H1 (cell line): Measurements from ENCODE around the gene TCF7L1. TPM values are rescaled to one million over a fixed set of nuclear protein-coding genes. Genes with fewer than 3 reads are reported as not detected.

ENCODE experiments used
- ASH2L ChIP-seq: fragments of 200-600, 300-600 bp; sonication (generic); IDR thresholded peaks from one replicate; pipeline ENCODE4 v1.7.1; 2017; ENCODE audit warnings: low read length
- CREB1 ChIP-seq: IDR thresholded peaks from 2 replicates; pipeline ENCODE4 v1.6.1; 2012; ENCODE audit warnings: inconsistent platforms
- JUND ChIP-seq: IDR thresholded peaks from 2 replicates; pipeline ENCODE4 v1.6.1; 2011; ENCODE audit warnings: mild to moderate bottlenecking, improper control_type of control experiment, low read length
- RBBP5 ChIP-seq: IDR thresholded peaks from 2 replicates; pipeline ENCODE4 v1.7.1; 2012; ENCODE audit warnings: low read depth, mild to moderate bottlenecking, inconsistent platforms, low read length, moderate library complexity, borderline replicate concordance
- RNF2 ChIP-seq: fragments of 200-900, 300-1000 bp; sonication (generic); IDR thresholded peaks from 2 replicates; pipeline ENCODE4 v1.7.1; 2016; ENCODE audit warnings: borderline replicate concordance, low read depth, mild to moderate bottlenecking, antibody characterized with exemption, low read length; ENCODE audit not compliant: poor library complexity, severe bottlenecking; ENCODE audit errors: missing control alignments
- SAP30 ChIP-seq: fragments of 300-600 bp; sonication (generic); IDR thresholded peaks from 2 replicates; pipeline ENCODE4 v1.7.1; 2012; ENCODE audit warnings: low read length, moderate library complexity, mild to moderate bottlenecking, inconsistent platforms; ENCODE audit not compliant: insufficient read depth, insufficient replicate concordance
- SIRT6 ChIP-seq: IDR thresholded peaks from one replicate; pipeline ENCODE4 v1.7.1; 2012; ENCODE audit warnings: low read length, inconsistent platforms
- TAF7 ChIP-seq: optimal IDR thresholded peaks from 2 replicates; pipeline ENCODE3; 2011; ENCODE audit warnings: low read depth, mild to moderate bottlenecking, inconsistent platforms, low read length, moderate library complexity, borderline replicate concordance
- YY1 ChIP-seq: IDR thresholded peaks from 2 replicates; pipeline ENCODE4 v1.6.1; 2011; ENCODE audit warnings: low read depth, mild to moderate bottlenecking, low read length
- polyA plus RNA-seq, 7 experiments: library from polyadenylated mRNA; depleted of rRNA in 3 of 7; stranded (reverse) in 5 of 7; unstranded in 2 of 7; fragments of >200 nt in 5 of 7; fragments of 200-250 nt in 2 of 7; gene quantifications; 1 replicate in 5 of 7; 2 replicates in 1 of 7; 4 replicates in 1 of 7; pipeline versions ENCODE4 v1.2.1 to v1.2.3, GENCODE V29; 2011 to 2013; ENCODE audit warnings: missing spikeins in 2 of 7, mixed read lengths in 2 of 7
- total RNA-seq: library from RNA; stranded (reverse); fragmentation: NEBNext Ultra II Directional; extraction: Animal tissue kit (Norgen Biotek cat#: 25700); gene quantifications from 2 replicates; pipeline ENCODE4 v1.2.1, GENCODE V29; 2021
- TF ChIP-seq, protein P1 (sequence below): fragments of 300-600 bp; sonication (generic); IDR thresholded peaks from 2 replicates; pipeline ENCODE4 v1.7.1; 2012; ENCODE audit warnings: low read length, moderate library complexity, mild to moderate bottlenecking, inconsistent platforms; ENCODE audit not compliant: insufficient replicate concordance
- TF ChIP-seq, protein P2 (sequence below): IDR thresholded peaks from 2 replicates; pipeline ENCODE4 v1.6.1; 2012; ENCODE audit warnings: inconsistent platforms

Gene TCF7L1
- total and polyA plus RNA-seq, 2 of the 8 experiments (the other 6 are each of a cell fraction or from before 2014, with no cell fraction given): 27.5 to 108 TPM

GRCh38 chr2:85156619-85157018 lies 23.4 kb downstream of the TCF7L1 start (continued):
- TF ChIP-seq, protein P1, sequence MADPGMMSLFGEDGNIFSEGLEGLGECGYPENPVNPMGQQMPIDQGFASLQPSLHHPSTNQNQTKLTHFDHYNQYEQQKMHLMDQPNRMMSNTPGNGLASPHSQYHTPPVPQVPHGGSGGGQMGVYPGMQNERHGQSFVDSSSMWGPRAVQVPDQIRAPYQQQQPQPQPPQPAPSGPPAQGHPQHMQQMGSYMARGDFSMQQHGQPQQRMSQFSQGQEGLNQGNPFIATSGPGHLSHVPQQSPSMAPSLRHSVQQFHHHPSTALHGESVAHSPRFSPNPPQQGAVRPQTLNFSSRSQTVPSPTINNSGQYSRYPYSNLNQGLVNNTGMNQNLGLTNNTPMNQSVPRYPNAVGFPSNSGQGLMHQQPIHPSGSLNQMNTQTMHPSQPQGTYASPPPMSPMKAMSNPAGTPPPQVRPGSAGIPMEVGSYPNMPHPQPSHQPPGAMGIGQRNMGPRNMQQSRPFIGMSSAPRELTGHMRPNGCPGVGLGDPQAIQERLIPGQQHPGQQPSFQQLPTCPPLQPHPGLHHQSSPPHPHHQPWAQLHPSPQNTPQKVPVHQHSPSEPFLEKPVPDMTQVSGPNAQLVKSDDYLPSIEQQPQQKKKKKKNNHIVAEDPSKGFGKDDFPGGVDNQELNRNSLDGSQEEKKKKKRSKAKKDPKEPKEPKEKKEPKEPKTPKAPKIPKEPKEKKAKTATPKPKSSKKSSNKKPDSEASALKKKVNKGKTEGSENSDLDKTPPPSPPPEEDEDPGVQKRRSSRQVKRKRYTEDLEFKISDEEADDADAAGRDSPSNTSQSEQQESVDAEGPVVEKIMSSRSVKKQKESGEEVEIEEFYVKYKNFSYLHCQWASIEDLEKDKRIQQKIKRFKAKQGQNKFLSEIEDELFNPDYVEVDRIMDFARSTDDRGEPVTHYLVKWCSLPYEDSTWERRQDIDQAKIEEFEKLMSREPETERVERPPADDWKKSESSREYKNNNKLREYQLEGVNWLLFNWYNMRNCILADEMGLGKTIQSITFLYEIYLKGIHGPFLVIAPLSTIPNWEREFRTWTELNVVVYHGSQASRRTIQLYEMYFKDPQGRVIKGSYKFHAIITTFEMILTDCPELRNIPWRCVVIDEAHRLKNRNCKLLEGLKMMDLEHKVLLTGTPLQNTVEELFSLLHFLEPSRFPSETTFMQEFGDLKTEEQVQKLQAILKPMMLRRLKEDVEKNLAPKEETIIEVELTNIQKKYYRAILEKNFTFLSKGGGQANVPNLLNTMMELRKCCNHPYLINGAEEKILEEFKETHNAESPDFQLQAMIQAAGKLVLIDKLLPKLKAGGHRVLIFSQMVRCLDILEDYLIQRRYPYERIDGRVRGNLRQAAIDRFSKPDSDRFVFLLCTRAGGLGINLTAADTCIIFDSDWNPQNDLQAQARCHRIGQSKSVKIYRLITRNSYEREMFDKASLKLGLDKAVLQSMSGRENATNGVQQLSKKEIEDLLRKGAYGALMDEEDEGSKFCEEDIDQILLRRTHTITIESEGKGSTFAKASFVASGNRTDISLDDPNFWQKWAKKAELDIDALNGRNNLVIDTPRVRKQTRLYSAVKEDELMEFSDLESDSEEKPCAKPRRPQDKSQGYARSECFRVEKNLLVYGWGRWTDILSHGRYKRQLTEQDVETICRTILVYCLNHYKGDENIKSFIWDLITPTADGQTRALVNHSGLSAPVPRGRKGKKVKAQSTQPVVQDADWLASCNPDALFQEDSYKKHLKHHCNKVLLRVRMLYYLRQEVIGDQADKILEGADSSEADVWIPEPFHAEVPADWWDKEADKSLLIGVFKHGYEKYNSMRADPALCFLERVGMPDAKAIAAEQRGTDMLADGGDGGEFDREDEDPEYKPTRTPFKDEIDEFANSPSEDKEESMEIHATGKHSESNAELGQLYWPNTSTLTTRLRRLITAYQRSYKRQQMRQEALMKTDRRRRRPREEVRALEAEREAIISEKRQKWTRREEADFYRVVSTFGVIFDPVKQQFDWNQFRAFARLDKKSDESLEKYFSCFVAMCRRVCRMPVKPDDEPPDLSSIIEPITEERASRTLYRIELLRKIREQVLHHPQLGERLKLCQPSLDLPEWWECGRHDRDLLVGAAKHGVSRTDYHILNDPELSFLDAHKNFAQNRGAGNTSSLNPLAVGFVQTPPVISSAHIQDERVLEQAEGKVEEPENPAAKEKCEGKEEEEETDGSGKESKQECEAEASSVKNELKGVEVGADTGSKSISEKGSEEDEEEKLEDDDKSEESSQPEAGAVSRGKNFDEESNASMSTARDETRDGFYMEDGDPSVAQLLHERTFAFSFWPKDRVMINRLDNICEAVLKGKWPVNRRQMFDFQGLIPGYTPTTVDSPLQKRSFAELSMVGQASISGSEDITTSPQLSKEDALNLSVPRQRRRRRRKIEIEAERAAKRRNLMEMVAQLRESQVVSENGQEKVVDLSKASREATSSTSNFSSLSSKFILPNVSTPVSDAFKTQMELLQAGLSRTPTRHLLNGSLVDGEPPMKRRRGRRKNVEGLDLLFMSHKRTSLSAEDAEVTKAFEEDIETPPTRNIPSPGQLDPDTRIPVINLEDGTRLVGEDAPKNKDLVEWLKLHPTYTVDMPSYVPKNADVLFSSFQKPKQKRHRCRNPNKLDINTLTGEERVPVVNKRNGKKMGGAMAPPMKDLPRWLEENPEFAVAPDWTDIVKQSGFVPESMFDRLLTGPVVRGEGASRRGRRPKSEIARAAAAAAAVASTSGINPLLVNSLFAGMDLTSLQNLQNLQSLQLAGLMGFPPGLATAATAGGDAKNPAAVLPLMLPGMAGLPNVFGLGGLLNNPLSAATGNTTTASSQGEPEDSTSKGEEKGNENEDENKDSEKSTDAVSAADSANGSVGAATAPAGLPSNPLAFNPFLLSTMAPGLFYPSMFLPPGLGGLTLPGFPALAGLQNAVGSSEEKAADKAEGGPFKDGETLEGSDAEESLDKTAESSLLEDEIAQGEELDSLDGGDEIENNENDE: no peak
- TF ChIP-seq SIRT6 (no peak), SAP30 (no peak), JUND (no peak), YY1 (no peak), TAF7 (no peak), RBBP5 (no peak), CREB1 (no peak), ASH2L (no peak), RNF2 (no peak)
- TF ChIP-seq, protein P2, sequence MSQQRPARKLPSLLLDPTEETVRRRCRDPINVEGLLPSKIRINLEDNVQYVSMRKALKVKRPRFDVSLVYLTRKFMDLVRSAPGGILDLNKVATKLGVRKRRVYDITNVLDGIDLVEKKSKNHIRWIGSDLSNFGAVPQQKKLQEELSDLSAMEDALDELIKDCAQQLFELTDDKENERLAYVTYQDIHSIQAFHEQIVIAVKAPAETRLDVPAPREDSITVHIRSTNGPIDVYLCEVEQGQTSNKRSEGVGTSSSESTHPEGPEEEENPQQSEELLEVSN: no peak
